WTC11 (cell line): ENCODE data around the gene ST6GAL1. TPM values are rescaled to one million over a fixed set of nuclear protein-coding genes. Genes with fewer than 3 reads are reported as not detected.

Experiments
- ATAC-seq: fragments of 200-7000 bp; cut with Tn5 transposase; 2 replicates; pipeline ENCODE4 v1.10.0; 2021; ENCODE audit warnings: mild to moderate bottlenecking, moderate library complexity
- CTCF ChIA-PET: fragments of 300-600 bp; sonication (Branson Sonifier 250); formaldehyde crosslinking; loops from one replicate; lab custom pipeline; 2021; ENCODE audit warnings: antibody characterized with exemption; lab: Charles Lee
- POLR2A ChIA-PET: fragments of 350-600 bp; sonication (Branson Sonifier 250); formaldehyde crosslinking; loops from one replicate; lab custom pipeline; 2021; ENCODE audit warnings: antibody characterized with exemption; lab: Charles Lee
- DNase-seq: peaks from one replicate; pipeline ENCODE4 v3.0.0; 2021; ENCODE audit warnings: low spot score
- H3K27ac Mint-ChIP-seq: 2 replicates; pipeline ENCODE4 v1.8.0; 2021; ENCODE audit warnings: mixed read lengths
- H3K27me3 Mint-ChIP-seq: 2 replicates; pipeline ENCODE4 v1.8.0; 2021; ENCODE audit warnings: low read depth, mild to moderate bottlenecking, moderate library complexity, mixed read lengths
- H3K36me3 Mint-ChIP-seq: 2 replicates; pipeline ENCODE4 v1.8.0; 2021; ENCODE audit warnings: mixed read lengths
- H3K4me1 Mint-ChIP-seq: 2 replicates; pipeline ENCODE4 v1.8.0; 2022; ENCODE audit warnings: mixed read lengths
- H3K4me3 Mint-ChIP-seq: 2 replicates; pipeline ENCODE4 v1.8.0; 2021; ENCODE audit warnings: mild to moderate bottlenecking, moderate library complexity, mixed read lengths
- H3K9me3 Mint-ChIP-seq: 2 replicates; pipeline ENCODE4 v1.8.0; 2021; ENCODE audit warnings: mixed read lengths
- CDX4 ChIP-seq: fragments of 250-450 bp; sonication (Bioruptor Pico); IDR thresholded peaks from 2 replicates; pipeline ENCODE4 v1.9.0; 2021; ENCODE audit warnings: moderate library complexity, mild to moderate bottlenecking, inconsistent platforms, borderline replicate concordance
- ELF4 ChIP-seq: sonication (generic); formaldehyde crosslinking; IDR thresholded peaks from 2 replicates; pipeline ENCODE4 v1.8.1; 2022; ENCODE audit warnings: low read depth, mild to moderate bottlenecking, moderate library complexity, missing genetic modification reagents
- ESRRA ChIP-seq: sonication (generic); formaldehyde crosslinking; IDR thresholded peaks from 2 replicates; pipeline ENCODE4 v1.8.1; 2022; ENCODE audit warnings: mild to moderate bottlenecking, missing genetic modification reagents, borderline replicate concordance
- FOXK1 ChIP-seq: sonication (generic); formaldehyde crosslinking; IDR thresholded peaks from 2 replicates; pipeline ENCODE4 v1.8.0; 2022; ENCODE audit warnings: mild to moderate bottlenecking, moderate library complexity, missing genetic modification reagents
- GRHL2 ChIP-seq: fragments of 250-450 bp; sonication (Bioruptor Pico); IDR thresholded peaks from 2 replicates; pipeline ENCODE4 v1.8.0; 2022; ENCODE audit warnings: mild to moderate bottlenecking, moderate library complexity; ENCODE audit not compliant: insufficient replicate concordance, severe bottlenecking
- GTF2I ChIP-seq: fragments of 250-450 bp; sonication (Bioruptor Pico); conservative IDR thresholded peaks from 2 replicates; pipeline ENCODE4 v1.4.0; 2021; ENCODE audit warnings: mild to moderate bottlenecking
- NFYB ChIP-seq: sonication (generic); formaldehyde crosslinking; conservative IDR thresholded peaks from 2 replicates; pipeline ENCODE4 v1.8.0; 2022; ENCODE audit warnings: low read depth, missing genetic modification reagents
- NR2C2 ChIP-seq: sonication (generic); formaldehyde crosslinking; IDR thresholded peaks from 2 replicates; pipeline ENCODE4 v1.8.0; 2022; ENCODE audit warnings: mild to moderate bottlenecking, missing genetic modification reagents
- SOX15 ChIP-seq: fragments of 250-450 bp; sonication (Bioruptor Pico); IDR thresholded peaks from 2 replicates; pipeline ENCODE4 v1.9.0; 2021; ENCODE audit warnings: mild to moderate bottlenecking
- TEAD4 ChIP-seq: sonication (generic); formaldehyde crosslinking; IDR thresholded peaks from 2 replicates; pipeline ENCODE4 v1.8.0; 2022; ENCODE audit warnings: mild to moderate bottlenecking, missing genetic modification reagents
- USF1 ChIP-seq: sonication (generic); formaldehyde crosslinking; IDR thresholded peaks from 2 replicates; pipeline ENCODE4 v1.8.0; 2022; ENCODE audit warnings: mild to moderate bottlenecking, missing genetic modification reagents
- ZNF138 ChIP-seq: sonication (generic); formaldehyde crosslinking; conservative IDR thresholded peaks from 2 replicates; pipeline ENCODE4 v1.8.1; 2022; ENCODE audit warnings: mild to moderate bottlenecking, moderate library complexity, missing genetic modification reagents
- ZNF219 ChIP-seq: sonication (generic); formaldehyde crosslinking; IDR thresholded peaks from 2 replicates; pipeline ENCODE4 v1.8.0; 2023; ENCODE audit warnings: missing genetic modification reagents, mild to moderate bottlenecking, borderline replicate concordance
- ZNF317 ChIP-seq: sonication (generic); formaldehyde crosslinking; IDR thresholded peaks from 2 replicates; pipeline ENCODE4 v1.8.1; 2023; ENCODE audit warnings: low read depth, mild to moderate bottlenecking, moderate library complexity, missing genetic modification reagents, borderline replicate concordance
- ZNF396 ChIP-seq: fragments of 250-450 bp; sonication (Bioruptor Pico); IDR thresholded peaks from 2 replicates; pipeline ENCODE4 v1.8.0; 2021; ENCODE audit warnings: mild to moderate bottlenecking, moderate library complexity, borderline replicate concordance
- ZNF532 ChIP-seq: fragments of 250-450 bp; sonication (Bioruptor Pico); IDR thresholded peaks from 2 replicates; pipeline ENCODE4 v1.9.0; 2021; ENCODE audit warnings: mild to moderate bottlenecking, borderline replicate concordance
- total RNA-seq: library from RNA; stranded (reverse); gene quantifications from 3 replicates; pipeline ENCODE4 v1.2.3, GENCODE V29; 2021
- TF ChIP-seq, protein P1 (sequence below): sonication (generic); formaldehyde crosslinking; IDR thresholded peaks from 2 replicates; pipeline ENCODE4 v1.8.0; 2023; ENCODE audit warnings: mild to moderate bottlenecking, missing genetic modification reagents
- TF ChIP-seq, protein P2 (sequence below): sonication (generic); formaldehyde crosslinking; conservative IDR thresholded peaks from 2 replicates; pipeline ENCODE4 v1.8.1; 2022; ENCODE audit warnings: mild to moderate bottlenecking, missing genetic modification reagents
- TF ChIP-seq, protein P3 (sequence below): sonication (generic); formaldehyde crosslinking; IDR thresholded peaks from 2 replicates; pipeline ENCODE4 v1.8.1; 2022; ENCODE audit warnings: missing genetic modification reagents, borderline replicate concordance
- TF ChIP-seq, protein P4 (sequence below): sonication (generic); formaldehyde crosslinking; IDR thresholded peaks from 2 replicates; pipeline ENCODE4 v1.8.1; 2023; ENCODE audit warnings: mild to moderate bottlenecking, missing genetic modification reagents, borderline replicate concordance

Gene ST6GAL1
- total RNA-seq, 1 experiment from 2014 or later = 87.5 TPM

GRCh38 chr3:186967686-186968085 lies 37.4 kb downstream of the ST6GAL1 start (continued):
- TF ChIP-seq CDX4 (CRISPR knock-in tag) (no peak), SOX15 (CRISPR knock-in tag) (no peak), ZNF219 (CRISPR knock-in tag) (no peak), ESRRA (CRISPR knock-in tag) (no peak), GRHL2 (CRISPR knock-in tag) (no peak), TEAD4 (CRISPR knock-in tag) (no peak)
- TF ChIP-seq, protein P1, sequence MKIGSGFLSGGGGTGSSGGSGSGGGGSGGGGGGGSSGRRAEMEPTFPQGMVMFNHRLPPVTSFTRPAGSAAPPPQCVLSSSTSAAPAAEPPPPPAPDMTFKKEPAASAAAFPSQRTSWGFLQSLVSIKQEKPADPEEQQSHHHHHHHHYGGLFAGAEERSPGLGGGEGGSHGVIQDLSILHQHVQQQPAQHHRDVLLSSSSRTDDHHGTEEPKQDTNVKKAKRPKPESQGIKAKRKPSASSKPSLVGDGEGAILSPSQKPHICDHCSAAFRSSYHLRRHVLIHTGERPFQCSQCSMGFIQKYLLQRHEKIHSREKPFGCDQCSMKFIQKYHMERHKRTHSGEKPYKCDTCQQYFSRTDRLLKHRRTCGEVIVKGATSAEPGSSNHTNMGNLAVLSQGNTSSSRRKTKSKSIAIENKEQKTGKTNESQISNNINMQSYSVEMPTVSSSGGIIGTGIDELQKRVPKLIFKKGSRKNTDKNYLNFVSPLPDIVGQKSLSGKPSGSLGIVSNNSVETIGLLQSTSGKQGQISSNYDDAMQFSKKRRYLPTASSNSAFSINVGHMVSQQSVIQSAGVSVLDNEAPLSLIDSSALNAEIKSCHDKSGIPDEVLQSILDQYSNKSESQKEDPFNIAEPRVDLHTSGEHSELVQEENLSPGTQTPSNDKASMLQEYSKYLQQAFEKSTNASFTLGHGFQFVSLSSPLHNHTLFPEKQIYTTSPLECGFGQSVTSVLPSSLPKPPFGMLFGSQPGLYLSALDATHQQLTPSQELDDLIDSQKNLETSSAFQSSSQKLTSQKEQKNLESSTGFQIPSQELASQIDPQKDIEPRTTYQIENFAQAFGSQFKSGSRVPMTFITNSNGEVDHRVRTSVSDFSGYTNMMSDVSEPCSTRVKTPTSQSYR (CRISPR knock-in tag) = no peak
- TF ChIP-seq, protein P2, sequence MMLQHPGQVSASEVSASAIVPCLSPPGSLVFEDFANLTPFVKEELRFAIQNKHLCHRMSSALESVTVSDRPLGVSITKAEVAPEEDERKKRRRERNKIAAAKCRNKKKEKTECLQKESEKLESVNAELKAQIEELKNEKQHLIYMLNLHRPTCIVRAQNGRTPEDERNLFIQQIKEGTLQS (CRISPR knock-in tag) = no peak

DNA sequence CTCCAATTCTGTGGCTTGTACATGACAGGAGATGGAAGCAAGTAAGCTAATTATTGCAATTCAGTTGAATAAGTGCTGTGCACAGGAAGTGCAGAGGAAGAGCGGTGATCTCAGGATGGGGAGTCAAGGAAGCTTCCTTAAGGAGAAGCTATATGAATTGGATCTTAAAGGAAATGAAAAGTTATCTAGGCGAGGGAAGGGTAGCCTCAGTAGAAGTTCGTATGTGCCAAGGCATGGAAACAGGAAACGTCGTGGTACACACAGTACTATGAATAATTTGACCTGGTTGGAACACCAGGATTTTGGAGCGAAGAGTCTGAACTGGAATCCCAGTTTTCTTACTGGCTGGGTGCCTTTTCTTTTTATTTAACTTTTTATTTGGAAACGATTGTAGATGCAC lies 39.3 kb downstream of the ST6GAL1 start:
- peak overlapping the region; percentile 18 for H3K27ac Mint-ChIP-seq
- peaks cover 41% of the 10 kb centered on the region for H3K4me1 Mint-ChIP-seq
- no peak for ATAC-seq
- ChIA-PET CTCF (interaction anchor here (1.1 to 1.8 kb wide), 2 partner anchors 11 to 120 kb away, joined by 4 to 6 read pairs; no protein-coding TSS in a partner anchor), POLR2A (no interaction called here)
- H3K27me3 Mint-ChIP-seq = no peaks in the 10 kb centered on the region
- H3K9me3 Mint-ChIP-seq = no peaks in the 10 kb centered on the region
- no peak for DNase-seq
- no peak overlapping the region for H3K4me3 Mint-ChIP-seq
- TF ChIP-seq ZNF317 (CRISPR knock-in tag) = no peak
- TF ChIP-seq CDX4 (CRISPR knock-in tag) = no peak
- TF ChIP-seq GTF2I = no peak
- no peak for TF ChIP-seq GRHL2 (CRISPR knock-in tag)
- TF ChIP-seq ELF4 (CRISPR knock-in tag) = no peak
- TF ChIP-seq ZNF138 = no peak
- TF ChIP-seq ZNF396 (CRISPR knock-in tag) = no peak
- TF ChIP-seq FOXK1 (CRISPR knock-in tag) = no peak
- TF ChIP-seq, protein P3, sequence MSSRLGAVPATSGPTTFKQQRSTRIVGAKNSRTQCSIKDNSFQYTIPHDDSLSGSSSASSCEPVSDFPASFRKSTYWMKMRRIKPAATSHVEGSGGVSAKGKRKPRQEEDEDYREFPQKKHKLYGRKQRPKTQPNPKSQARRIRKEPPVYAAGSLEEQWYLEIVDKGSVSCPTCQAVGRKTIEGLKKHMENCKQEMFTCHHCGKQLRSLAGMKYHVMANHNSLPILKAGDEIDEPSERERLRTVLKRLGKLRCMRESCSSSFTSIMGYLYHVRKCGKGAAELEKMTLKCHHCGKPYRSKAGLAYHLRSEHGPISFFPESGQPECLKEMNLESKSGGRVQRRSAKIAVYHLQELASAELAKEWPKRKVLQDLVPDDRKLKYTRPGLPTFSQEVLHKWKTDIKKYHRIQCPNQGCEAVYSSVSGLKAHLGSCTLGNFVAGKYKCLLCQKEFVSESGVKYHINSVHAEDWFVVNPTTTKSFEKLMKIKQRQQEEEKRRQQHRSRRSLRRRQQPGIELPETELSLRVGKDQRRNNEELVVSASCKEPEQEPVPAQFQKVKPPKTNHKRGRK (CRISPR knock-in tag) = no peak
- no peak for TF ChIP-seq USF1 (CRISPR knock-in tag)
- no peak for TF ChIP-seq ZNF532 (CRISPR knock-in tag)
- no peak for TF ChIP-seq NFYB
- TF ChIP-seq NR2C2 (CRISPR knock-in tag) = no peak
- TF ChIP-seq, protein P4, sequence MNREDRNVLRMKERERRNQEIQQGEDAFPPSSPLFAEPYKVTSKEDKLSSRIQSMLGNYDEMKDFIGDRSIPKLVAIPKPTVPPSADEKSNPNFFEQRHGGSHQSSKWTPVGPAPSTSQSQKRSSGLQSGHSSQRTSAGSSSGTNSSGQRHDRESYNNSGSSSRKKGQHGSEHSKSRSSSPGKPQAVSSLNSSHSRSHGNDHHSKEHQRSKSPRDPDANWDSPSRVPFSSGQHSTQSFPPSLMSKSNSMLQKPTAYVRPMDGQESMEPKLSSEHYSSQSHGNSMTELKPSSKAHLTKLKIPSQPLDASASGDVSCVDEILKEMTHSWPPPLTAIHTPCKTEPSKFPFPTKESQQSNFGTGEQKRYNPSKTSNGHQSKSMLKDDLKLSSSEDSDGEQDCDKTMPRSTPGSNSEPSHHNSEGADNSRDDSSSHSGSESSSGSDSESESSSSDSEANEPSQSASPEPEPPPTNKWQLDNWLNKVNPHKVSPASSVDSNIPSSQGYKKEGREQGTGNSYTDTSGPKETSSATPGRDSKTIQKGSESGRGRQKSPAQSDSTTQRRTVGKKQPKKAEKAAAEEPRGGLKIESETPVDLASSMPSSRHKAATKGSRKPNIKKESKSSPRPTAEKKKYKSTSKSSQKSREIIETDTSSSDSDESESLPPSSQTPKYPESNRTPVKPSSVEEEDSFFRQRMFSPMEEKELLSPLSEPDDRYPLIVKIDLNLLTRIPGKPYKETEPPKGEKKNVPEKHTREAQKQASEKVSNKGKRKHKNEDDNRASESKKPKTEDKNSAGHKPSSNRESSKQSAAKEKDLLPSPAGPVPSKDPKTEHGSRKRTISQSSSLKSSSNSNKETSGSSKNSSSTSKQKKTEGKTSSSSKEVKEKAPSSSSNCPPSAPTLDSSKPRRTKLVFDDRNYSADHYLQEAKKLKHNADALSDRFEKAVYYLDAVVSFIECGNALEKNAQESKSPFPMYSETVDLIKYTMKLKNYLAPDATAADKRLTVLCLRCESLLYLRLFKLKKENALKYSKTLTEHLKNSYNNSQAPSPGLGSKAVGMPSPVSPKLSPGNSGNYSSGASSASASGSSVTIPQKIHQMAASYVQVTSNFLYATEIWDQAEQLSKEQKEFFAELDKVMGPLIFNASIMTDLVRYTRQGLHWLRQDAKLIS (CRISPR knock-in tag) = no peak
- TF ChIP-seq, all 79 proteins: peak for 0
- peaks cover 67% of the 10 kb centered on the region for H3K36me3 Mint-ChIP-seq
